ENCODE results near the gene ARHGEF33. TPM values are rescaled to one million over a fixed set of nuclear protein-coding genes. Genes with fewer than 3 reads are reported as not detected.

ARHGEF33 gene
- total and polyA plus RNA-seq, 2 experiments from 2014 or later, result 0.27 to 0.31 TPM

- Histone ChIP-seq H2AFZ (no peak overlapping the region), H3K36me3 (replicated peaks; ENCODE audit: insufficient read depth, low read depth) (no peaks in the 10 kb centered on the region), H3K79me2 (peaks cover 2% of the 10 kb centered on the region), H3K27ac (no peak overlapping the region), H3K4me2 (no peak overlapping the region), H3K9me3 (ENCODE audit: low read depth) (no peaks in the 10 kb centered on the region), H4K20me1 (ENCODE audit: insufficient read depth, poor library complexity, severe bottlenecking) (no peaks in the 10 kb centered on the region), H3K9me2 (replicated peaks; ENCODE audit: insufficient read depth) (no peaks in the 10 kb centered on the region), H3K4me1 (ENCODE audit: insufficient read depth) (no peaks in the 10 kb centered on the region), H3K4me3 (no peak overlapping the region), H3K27me3 (no peaks in the 10 kb centered on the region)
- TF ChIP-seq EZH2 (IDR thresholded peaks at IDR 0.05; ENCODE audit: borderline replicate concordance), result no peak
- no peak for TF ChIP-seq EZH2phosphoT487 (IDR thresholded peaks at IDR 0.05; ENCODE audit: low read depth, severe bottlenecking, unreplicated experiment)
- TF ChIP-seq, protein P1, sequence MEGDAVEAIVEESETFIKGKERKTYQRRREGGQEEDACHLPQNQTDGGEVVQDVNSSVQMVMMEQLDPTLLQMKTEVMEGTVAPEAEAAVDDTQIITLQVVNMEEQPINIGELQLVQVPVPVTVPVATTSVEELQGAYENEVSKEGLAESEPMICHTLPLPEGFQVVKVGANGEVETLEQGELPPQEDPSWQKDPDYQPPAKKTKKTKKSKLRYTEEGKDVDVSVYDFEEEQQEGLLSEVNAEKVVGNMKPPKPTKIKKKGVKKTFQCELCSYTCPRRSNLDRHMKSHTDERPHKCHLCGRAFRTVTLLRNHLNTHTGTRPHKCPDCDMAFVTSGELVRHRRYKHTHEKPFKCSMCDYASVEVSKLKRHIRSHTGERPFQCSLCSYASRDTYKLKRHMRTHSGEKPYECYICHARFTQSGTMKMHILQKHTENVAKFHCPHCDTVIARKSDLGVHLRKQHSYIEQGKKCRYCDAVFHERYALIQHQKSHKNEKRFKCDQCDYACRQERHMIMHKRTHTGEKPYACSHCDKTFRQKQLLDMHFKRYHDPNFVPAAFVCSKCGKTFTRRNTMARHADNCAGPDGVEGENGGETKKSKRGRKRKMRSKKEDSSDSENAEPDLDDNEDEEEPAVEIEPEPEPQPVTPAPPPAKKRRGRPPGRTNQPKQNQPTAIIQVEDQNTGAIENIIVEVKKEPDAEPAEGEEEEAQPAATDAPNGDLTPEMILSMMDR (IDR thresholded peaks at IDR 0.05; ENCODE audit: poor library complexity), result no peak
- no peak for DNase-seq (ENCODE audit: low spot score)
- 94% methylated on average over 1 of the region's 1 CpG for WGBS (ENCODE audit: low lambda C conversion rate, missing lambda C conversion rate)
Observed at GRCh38 chr2:39015424-39015823, 125.7 kb downstream of the ARHGEF33 start.

GRCh38 chr2:39017334-39017733 lies 127.7 kb downstream of the ARHGEF33 start:
- DNase-seq (ENCODE audit: low spot score), result no peak
- H4K20me1 ChIP-seq (ENCODE audit: insufficient read depth, poor library complexity, severe bottlenecking), result no peaks in the 10 kb centered on the region
- H3K4me2 ChIP-seq, result no peak overlapping the region

DNA sequence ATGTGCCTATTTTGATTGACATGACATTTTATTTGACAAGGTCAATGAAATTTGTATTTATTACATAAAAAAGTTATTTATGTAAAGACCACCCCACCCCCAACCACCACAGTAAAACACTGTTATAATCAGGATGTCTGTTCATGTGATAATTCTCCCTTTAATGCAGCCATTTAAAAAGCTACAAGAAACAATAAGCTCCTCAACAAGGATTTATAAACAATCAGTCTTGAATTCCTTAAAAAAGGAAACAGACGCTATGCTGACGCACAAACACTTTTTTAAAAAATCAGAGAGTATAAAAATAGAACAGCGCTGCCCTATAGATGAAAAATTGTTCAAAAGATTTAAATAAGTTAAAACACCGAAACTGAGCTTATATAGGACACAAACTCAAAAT lies 129.0 kb downstream of the ARHGEF33 start:
- Histone ChIP-seq H3K27me3 (no peaks in the 10 kb centered on the region), H3K79me2 (peaks cover 2% of the 10 kb centered on the region), H3K4me3 (no peak overlapping the region), H3K9me3 (ENCODE audit: low read depth) (no peaks in the 10 kb centered on the region), H2AFZ (no peak overlapping the region), H3K27ac (no peak overlapping the region), H3K9me2 (replicated peaks; ENCODE audit: insufficient read depth) (no peaks in the 10 kb centered on the region), H3K4me2 (no peak overlapping the region), H3K4me1 (ENCODE audit: insufficient read depth) (no peaks in the 10 kb centered on the region), H3K36me3 (replicated peaks; ENCODE audit: insufficient read depth, low read depth) (no peaks in the 10 kb centered on the region), H4K20me1 (ENCODE audit: insufficient read depth, poor library complexity, severe bottlenecking) (no peaks in the 10 kb centered on the region)
- TF ChIP-seq EZH2phosphoT487 (IDR thresholded peaks at IDR 0.05; ENCODE audit: low read depth, severe bottlenecking, unreplicated experiment) (no peak), EZH2 (IDR thresholded peaks at IDR 0.05; ENCODE audit: borderline replicate concordance) (no peak)
- TF ChIP-seq, protein P1 (IDR thresholded peaks at IDR 0.05; ENCODE audit: poor library complexity), result no peak
- 92% methylated on average over 4 of the region's 4 CpGs for WGBS (ENCODE audit: low lambda C conversion rate, missing lambda C conversion rate)
- DNase-seq (ENCODE audit: low spot score), result no peak

More at GRCh38 chr2:39017334-39017733, 127.7 kb downstream of the ARHGEF33 start:
- no peak overlapping the region for H3K27ac ChIP-seq
- H3K79me2 ChIP-seq, result peaks cover 2% of the 10 kb centered on the region
- no peaks in the 10 kb centered on the region for H3K9me2 ChIP-seq (replicated peaks; ENCODE audit: insufficient read depth)
- TF ChIP-seq EZH2 (IDR thresholded peaks at IDR 0.05; ENCODE audit: borderline replicate concordance), result no peak
- no peaks in the 10 kb centered on the region for H3K4me1 ChIP-seq (ENCODE audit: insufficient read depth)
- H3K9me3 ChIP-seq (ENCODE audit: low read depth), result no peaks in the 10 kb centered on the region
- H2AFZ ChIP-seq, result no peak overlapping the region
- no peak overlapping the region for H3K4me3 ChIP-seq
- no peaks in the 10 kb centered on the region for H3K27me3 ChIP-seq
- no peaks in the 10 kb centered on the region for H3K36me3 ChIP-seq (replicated peaks; ENCODE audit: insufficient read depth, low read depth)

GRCh38 chr2:39020383-39020782 lies 130.7 kb downstream of the ARHGEF33 start:
- H3K9me2 ChIP-seq (replicated peaks; ENCODE audit: insufficient read depth), result no peaks in the 10 kb centered on the region
- no peak for TF ChIP-seq EZH2 (IDR thresholded peaks at IDR 0.05; ENCODE audit: borderline replicate concordance)
- TF ChIP-seq, protein P1 (IDR thresholded peaks at IDR 0.05; ENCODE audit: poor library complexity), result no peak
- no peak for TF ChIP-seq EZH2phosphoT487 (IDR thresholded peaks at IDR 0.05; ENCODE audit: low read depth, severe bottlenecking, unreplicated experiment)
- no peaks in the 10 kb centered on the region for H3K9me3 ChIP-seq (ENCODE audit: low read depth)
- no peak overlapping the region for H2AFZ ChIP-seq
- H3K27me3 ChIP-seq, result no peaks in the 10 kb centered on the region
- H3K4me2 ChIP-seq, result no peak overlapping the region
- no peak overlapping the region for H3K4me3 ChIP-seq
- H3K27ac ChIP-seq, result no peak overlapping the region
- no peak for DNase-seq (ENCODE audit: low spot score)
- no peaks in the 10 kb centered on the region for H3K36me3 ChIP-seq (replicated peaks; ENCODE audit: insufficient read depth, low read depth)
- H3K79me2 ChIP-seq, result peaks cover 2% of the 10 kb centered on the region
- no peaks in the 10 kb centered on the region for H4K20me1 ChIP-seq (ENCODE audit: insufficient read depth, poor library complexity, severe bottlenecking)
- H3K4me1 ChIP-seq (ENCODE audit: insufficient read depth), result no peaks in the 10 kb centered on the region

Data from hepatocyte (in vitro differentiated cells).